AG10803 (cell line): ENCODE results near the gene ZNF438.

ENCODE experiments used
- DNase-seq: peaks from one replicate; pipeline ENCODE4 v3.0.0; 2010; ENCODE audit warnings: low read depth
- H3K4me3 ChIP-seq: 2 replicates; pipeline ENCODE4 v1.5.1; 2011; ENCODE audit warnings: mild to moderate bottlenecking, low read length, control low read depth
- TF ChIP-seq, protein P1 (sequence below): conservative IDR thresholded peaks from 2 replicates; pipeline ENCODE4 v1.5.1; 2011; ENCODE audit warnings: mild to moderate bottlenecking, low read length, control low read depth, inconsistent platforms

ZNF438 gene

DNA sequence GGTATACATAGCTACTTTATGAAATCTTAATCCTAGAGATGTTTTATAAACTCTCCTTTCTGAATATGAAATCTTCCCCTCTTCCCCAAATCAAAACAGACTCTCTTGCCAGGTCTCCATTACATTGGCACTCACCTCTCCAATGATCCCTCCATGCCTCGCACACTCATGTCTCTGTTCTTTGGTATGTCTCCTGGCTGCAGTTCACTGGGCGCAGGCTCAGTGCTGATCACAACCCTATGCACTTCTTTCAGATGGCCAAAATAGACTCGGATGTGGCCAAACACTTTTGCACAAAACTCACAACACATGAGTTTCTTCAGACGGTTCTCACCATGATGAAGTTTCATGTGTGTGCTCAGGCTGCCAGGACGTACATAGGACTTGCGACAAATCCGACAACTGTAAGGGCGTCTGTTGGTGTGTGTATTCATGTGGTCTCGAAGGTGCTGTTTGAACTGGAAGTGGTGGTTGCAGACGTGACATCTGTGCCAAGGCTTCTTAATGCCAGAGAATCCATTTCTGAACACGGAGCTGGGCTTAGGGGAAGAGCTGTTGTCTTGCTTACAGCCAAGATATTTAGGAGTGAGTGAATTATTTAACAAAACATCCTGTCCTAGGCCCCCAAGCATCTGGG lies 183.2 kb downstream of the ZNF438 start:
- DNase-seq, result no peak
- TF ChIP-seq, protein P1, sequence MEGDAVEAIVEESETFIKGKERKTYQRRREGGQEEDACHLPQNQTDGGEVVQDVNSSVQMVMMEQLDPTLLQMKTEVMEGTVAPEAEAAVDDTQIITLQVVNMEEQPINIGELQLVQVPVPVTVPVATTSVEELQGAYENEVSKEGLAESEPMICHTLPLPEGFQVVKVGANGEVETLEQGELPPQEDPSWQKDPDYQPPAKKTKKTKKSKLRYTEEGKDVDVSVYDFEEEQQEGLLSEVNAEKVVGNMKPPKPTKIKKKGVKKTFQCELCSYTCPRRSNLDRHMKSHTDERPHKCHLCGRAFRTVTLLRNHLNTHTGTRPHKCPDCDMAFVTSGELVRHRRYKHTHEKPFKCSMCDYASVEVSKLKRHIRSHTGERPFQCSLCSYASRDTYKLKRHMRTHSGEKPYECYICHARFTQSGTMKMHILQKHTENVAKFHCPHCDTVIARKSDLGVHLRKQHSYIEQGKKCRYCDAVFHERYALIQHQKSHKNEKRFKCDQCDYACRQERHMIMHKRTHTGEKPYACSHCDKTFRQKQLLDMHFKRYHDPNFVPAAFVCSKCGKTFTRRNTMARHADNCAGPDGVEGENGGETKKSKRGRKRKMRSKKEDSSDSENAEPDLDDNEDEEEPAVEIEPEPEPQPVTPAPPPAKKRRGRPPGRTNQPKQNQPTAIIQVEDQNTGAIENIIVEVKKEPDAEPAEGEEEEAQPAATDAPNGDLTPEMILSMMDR, result no peak
- H3K4me3 ChIP-seq, result no peak overlapping the region

DNA sequence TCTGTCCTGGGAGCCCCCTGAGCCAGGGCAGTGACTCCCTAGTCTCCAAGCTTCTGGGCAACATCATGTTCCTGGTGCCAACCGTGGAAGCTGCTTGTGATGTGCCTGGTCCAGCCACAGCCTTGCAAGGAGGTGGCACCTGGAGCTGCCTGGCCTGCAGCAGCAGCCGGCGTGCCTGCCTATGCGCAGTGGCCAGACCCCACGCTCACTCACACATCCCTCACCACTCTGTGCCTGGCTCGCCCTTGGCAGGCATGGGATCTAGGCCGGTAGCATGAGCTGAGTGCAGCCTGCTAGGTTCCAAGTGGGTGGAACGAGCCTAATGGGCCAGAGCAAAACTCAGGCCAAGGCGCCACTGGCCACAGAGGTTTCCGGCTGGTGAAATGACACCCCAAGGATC lies 184.0 kb downstream of the ZNF438 start:
- DNase-seq, result no peak
- TF ChIP-seq, protein P1, result no peak
- H3K4me3 ChIP-seq, result no peak overlapping the region

DNA sequence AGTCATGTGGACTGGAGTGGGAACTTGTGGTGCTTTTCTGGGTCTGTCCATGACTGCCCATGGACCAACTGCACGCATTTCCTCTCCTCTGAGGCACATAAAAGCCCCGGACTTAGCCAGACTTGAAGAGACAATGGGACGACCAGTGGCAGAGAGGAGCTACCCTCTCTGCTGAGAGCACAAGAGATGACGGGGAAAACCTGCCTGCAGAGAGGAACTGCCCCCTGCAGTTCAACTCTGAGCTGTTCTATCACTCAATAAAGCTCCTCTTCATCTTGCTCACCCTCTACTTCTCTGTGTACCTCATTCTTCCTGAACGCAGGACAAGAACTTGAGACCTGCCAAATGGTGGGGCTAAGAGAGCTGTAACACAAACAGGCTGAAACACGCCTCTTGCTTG lies 184.5 kb downstream of the ZNF438 start:
- no peak for DNase-seq
- TF ChIP-seq, protein P1, result no peak
- H3K4me3 ChIP-seq, result no peak overlapping the region

DNA sequence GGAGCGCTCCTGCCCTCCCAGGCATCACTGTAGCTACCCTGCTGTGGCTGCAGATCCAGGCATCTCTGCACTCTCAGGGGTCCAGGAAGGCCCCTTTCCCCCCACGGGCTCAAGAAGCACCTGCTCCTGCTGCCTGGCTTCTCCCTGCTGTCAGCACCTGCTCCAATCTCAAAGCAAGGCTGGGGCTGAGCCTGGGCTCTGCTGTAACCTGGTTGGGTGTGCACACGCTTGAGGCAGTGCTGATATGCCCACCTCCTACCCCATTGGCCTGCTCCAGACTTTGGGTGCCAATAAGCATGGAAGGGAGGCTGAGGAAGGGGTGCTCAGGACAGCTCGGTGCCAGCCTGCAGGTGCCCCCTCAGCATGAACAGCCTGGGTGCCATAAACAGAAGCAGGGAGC lies 185.0 kb downstream of the ZNF438 start:
- TF ChIP-seq, protein P1, result no peak
- DNase-seq, result no peak
- no peak overlapping the region for H3K4me3 ChIP-seq

DNA sequence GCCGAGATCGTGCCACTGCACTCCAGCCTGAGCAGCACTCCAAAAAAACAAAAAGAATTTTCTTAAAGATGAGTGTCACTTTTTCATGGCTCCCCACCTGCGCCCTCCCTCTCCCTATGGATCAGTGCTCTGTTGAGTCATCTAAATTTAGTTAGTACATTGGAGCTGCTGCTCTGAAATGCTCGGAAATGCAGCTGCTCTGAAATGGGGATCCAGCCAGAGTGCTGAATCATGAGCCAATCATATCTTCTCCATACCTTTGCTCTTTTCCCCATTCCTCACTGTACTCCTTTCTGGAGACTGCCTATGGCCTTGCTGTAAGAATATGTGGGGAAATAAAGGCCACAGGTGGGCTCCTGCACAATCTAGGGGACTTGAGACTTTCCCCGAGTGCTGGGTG lies 188.8 kb downstream of the ZNF438 start:
- no peak for DNase-seq
- TF ChIP-seq, protein P1, result no peak
- no peak overlapping the region for H3K4me3 ChIP-seq

DNA sequence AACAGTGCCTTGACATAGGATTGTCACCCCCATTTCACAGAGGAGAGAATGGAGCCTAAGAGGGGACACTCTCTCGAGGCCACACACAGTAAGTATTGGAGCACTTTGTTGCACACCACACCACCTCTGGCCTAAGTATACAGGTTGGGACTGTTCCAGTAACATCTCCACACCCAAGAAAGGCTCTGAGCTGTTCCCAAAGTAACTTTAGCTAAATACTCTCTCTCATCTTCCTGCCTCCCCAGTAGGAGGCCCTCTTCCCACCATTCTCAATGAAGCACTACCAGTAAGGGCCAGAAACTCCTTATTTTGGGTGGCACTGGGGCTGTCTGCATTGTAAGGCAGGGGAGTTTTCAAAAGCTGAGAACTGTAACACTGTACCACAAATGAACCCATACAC lies 189.5 kb downstream of the ZNF438 start:
- no peak for DNase-seq
- TF ChIP-seq, protein P1, result no peak
- no peak overlapping the region for H3K4me3 ChIP-seq

DNA sequence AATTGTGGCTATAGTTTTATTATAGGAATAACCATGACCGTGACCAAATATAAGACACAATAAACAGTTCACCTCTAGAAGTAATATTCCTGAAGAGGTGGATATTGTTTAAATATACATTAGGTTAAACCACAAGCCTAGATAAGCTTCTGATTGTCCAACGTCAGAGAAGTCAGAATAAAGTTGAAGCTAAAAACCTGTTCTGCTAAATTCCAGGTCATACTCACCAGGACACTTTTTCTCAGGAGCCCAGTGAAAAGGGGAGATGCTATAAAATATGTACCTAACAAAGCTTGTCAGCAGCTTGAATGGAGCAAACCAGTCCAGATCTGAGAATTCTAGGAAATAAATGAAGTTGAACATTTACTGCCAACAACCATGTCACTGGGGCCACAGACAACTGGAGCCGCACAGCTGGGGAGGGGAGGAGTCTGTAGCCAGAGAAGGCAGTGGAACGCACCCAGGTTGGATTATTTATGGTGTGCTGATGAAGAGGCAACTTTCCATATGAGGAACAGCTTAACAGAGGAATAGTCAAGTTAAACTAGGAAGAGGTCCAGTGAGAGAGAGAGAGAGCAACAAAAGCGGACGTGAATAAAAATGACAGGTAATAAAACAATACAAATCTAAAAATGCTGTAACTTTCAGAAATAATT lies 191.1 kb downstream of the ZNF438 start:
- H3K4me3 ChIP-seq, result no peak overlapping the region
- peak; percentile 61 for DNase-seq
- TF ChIP-seq, protein P1, result no peak
